Suprapubic skin (tissue), 4 donors: ENCODE measurements around the gene GLB1L2. TPM values are rescaled to one million over a fixed set of nuclear protein-coding genes. Genes with fewer than 3 reads are reported as not detected.

Experiments
- DNase-seq, 2 donors: peaks; one replicate each; pipeline ENCODE4 v3.0.0-alpha.2; 2019; ENCODE audit warnings: low spot score in 2 of 2
- H3K27ac ChIP-seq: fragments of 200-600 bp; sonication (generic); one replicate; pipeline ENCODE4 v1.5.1; 2019
- H3K27me3 ChIP-seq: fragments of 200-600 bp; sonication (generic); one replicate; pipeline ENCODE4 v1.5.1; 2019
- H3K36me3 ChIP-seq: fragments of 200-600 bp; sonication (generic); one replicate; pipeline ENCODE4 v1.5.1; 2019
- H3K4me1 ChIP-seq: fragments of 200-600 bp; sonication (generic); one replicate; pipeline ENCODE4 v1.5.1; 2019
- H3K4me3 ChIP-seq: fragments of 200-600 bp; sonication (generic); one replicate; pipeline ENCODE4 v1.5.1; 2019; ENCODE audit warnings: mild to moderate bottlenecking
- H3K9me3 ChIP-seq: fragments of 200-600 bp; sonication (generic); one replicate; pipeline ENCODE4 v1.5.1; 2019
- EP300 ChIP-seq: sonication (generic); formaldehyde crosslinking; IDR thresholded peaks from one replicate; pipeline ENCODE4 v1.6.1; 2017; ENCODE audit warnings: antibody characterized with exemption
- POLR2A ChIP-seq, 2 donors: fragments of 450-650 bp; IDR thresholded peaks; one replicate each; pipeline ENCODE4 v1.6.1; 2017; ENCODE audit warnings: antibody characterized with exemption in 2 of 2, mild to moderate bottlenecking in 2 of 2, moderate library complexity in 2 of 2
- POLR2AphosphoS5 ChIP-seq, 3 donors: sonication (generic); formaldehyde crosslinking; IDR thresholded peaks; one replicate each; pipeline ENCODE4 v1.6.1; 2017; ENCODE audit warnings: antibody characterized with exemption in 3 of 3
- WGBS: methylation state at CpG from one replicate; pipeline ENCODE4 v1.1.5; 2018; 5-methylcytosine and 5-hydroxymethylcytosine counted together
- total RNA-seq, 4 donors: library from RNA; depleted of rRNA; stranded (reverse); fragments of >200 nt; gene quantifications; one replicate each; pipeline ENCODE4 v1.1.0, GENCODE V29; 2016
- TF ChIP-seq, protein P1 (sequence below), 2 donors: fragments of 200-600 bp in 1 of 2; fragments of 450-650 bp in 1 of 2; sonication (generic) in 1 of 2; IDR thresholded peaks; one replicate each; pipeline ENCODE4 v1.5.1; 2016 to 2019; ENCODE audit warnings: antibody characterized with exemption in 2 of 2, mild to moderate bottlenecking in 1 of 2, moderate library complexity in 1 of 2

GLB1L2 gene
- total RNA-seq, 4 donors from 2014 or later: 11.5 to 28.3 (median 21.8) TPM

DNA sequence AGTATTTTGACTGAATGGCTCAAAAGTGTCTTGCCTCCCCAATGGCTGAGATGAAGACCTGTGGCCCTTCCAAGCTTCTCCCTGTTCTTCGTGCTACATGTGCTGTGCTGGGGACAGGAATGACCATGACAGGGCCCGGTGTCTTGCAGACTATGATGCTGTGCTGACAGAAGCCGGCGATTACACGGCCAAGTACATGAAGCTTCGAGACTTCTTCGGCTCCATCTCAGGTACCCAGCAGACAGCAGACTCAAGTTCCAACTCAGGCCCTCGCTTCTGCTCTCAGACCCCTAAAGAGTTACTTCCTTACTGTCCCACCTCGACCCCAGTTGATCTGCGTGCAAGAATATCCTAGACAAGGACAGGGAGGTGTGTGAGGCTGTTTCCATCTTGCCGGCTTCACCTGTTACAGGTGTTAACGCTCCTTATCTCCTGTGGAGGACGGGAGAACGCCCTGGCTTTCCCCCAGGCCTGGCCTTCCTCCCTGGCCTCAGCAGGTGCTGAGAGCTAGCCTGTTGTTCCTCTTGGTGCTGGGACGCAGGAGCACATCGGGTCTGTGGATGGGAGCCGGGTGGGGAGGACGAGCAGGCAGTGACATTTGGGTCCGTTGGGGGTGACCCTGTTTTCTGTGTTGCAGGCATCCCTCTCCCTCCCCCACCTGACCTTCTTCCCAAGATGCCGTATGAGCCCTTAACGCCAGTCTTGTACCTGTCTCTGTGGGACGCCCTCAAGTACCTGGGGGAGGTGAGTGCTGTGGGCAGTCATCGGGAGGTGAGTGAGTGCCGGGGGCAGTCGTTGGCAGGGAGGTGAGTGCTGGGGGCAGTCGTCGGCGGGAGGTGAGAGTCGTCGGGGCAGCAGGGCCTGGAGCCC lies 38.1 kb downstream of the GLB1L2 start:
- Histone ChIP-seq H3K36me3 (no peaks in the 10 kb centered on the region), H3K4me1 (no peaks in the 10 kb centered on the region), H3K9me3 (no peaks in the 10 kb centered on the region), H3K4me3 (no peak overlapping the region), H3K27ac (no peak overlapping the region), H3K27me3 (no peaks in the 10 kb centered on the region)
- TF ChIP-seq EP300 (no peak), POLR2A (IDR thresholded peaks at IDR 0.05) (no peak), POLR2AphosphoS5 (IDR thresholded peaks at IDR 0.05) (no peak)
- TF ChIP-seq, protein P1, sequence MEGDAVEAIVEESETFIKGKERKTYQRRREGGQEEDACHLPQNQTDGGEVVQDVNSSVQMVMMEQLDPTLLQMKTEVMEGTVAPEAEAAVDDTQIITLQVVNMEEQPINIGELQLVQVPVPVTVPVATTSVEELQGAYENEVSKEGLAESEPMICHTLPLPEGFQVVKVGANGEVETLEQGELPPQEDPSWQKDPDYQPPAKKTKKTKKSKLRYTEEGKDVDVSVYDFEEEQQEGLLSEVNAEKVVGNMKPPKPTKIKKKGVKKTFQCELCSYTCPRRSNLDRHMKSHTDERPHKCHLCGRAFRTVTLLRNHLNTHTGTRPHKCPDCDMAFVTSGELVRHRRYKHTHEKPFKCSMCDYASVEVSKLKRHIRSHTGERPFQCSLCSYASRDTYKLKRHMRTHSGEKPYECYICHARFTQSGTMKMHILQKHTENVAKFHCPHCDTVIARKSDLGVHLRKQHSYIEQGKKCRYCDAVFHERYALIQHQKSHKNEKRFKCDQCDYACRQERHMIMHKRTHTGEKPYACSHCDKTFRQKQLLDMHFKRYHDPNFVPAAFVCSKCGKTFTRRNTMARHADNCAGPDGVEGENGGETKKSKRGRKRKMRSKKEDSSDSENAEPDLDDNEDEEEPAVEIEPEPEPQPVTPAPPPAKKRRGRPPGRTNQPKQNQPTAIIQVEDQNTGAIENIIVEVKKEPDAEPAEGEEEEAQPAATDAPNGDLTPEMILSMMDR (IDR thresholded peaks at IDR 0.05): no peak
- WGBS: 90% methylated on average over 30 of the region's 30 CpGs
- peak; percentile 55 to 73 for DNase-seq

DNA sequence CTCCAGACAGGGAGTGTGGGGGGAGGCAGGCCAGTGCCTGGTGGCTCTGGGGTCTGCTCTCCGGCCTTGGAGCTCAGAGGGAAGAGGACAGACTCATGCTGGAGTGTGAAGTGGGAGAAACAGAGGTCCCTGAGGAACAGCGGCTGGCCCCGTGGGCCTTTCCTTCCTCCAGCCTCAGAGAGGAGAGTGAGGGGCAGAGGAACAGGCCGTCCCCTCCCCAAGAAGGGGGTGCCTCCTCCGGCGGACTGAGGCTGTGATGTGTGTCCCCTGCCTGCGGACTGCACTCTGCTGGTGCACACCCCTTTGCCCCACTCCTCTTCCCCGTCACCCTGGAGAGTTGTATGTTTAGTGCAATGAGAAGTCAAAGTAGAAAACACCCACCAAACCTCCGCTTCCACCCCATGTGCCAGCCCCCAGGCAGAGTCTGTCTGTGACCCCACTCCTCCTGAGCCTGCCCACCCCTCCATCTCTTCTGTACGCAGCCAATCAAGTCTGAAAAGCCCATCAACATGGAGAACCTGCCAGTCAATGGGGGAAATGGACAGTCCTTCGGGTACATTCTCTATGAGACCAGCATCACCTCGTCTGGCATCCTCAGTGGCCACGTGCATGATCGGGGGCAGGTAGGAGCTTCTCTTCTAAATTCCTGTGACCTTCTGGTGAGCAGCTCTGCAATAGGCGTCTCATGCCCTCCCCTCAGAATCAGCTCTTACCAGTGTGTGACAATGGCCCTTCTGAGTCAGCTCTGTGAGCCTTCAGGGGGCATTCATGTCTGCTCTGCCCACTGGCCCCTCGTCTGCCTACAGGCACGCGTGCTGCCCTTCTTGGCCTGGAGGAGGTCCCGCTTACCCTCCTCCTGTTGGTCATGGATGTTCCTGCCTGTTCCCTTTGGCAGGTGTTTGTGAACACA lies 39.0 kb downstream of the GLB1L2 start:
- H3K27ac ChIP-seq: no peak overlapping the region
- TF ChIP-seq POLR2A (IDR thresholded peaks at IDR 0.05): no peak
- DNase-seq: peak; percentile 36 to 71
- no peaks in the 10 kb centered on the region for H3K9me3 ChIP-seq
- WGBS: 91% methylated on average over 16 of the region's 19 CpGs
- H3K4me1 ChIP-seq: no peaks in the 10 kb centered on the region
- H3K27me3 ChIP-seq: no peaks in the 10 kb centered on the region
- H3K4me3 ChIP-seq: no peak overlapping the region
- no peaks in the 10 kb centered on the region for H3K36me3 ChIP-seq

DNA sequence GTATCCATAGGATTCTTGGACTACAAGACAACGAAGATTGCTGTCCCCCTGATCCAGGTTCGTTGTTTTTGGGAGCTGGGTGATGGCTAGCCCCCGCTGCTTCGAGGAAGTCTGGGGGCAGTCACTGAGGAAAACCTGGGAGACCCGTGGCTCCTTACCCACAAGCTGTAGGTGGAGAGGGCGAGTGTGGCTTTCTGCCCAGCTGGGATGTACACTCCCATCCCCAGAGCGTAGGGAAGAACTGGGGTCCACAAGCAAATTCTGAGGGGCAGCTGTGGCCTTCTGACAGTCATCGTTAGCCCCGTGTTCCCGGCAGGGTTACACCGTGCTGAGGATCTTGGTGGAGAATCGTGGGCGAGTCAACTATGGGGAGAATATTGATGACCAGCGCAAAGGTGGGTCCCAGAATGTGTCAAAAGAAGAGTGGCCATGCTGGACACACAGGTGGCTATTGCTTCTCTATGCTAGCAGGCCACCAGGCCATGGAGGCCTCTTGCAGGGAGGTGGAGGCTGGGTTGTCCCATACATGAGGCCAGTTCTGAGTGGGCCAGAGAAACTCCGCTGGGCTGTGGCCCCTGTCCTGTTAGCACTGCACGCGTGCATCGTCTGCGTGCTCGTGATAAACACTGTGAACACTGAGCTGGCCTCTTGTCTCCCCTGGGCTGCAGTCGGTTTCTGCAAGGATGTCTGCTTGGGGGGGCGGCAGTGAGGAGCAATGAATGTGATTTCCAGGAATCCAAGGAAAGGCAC lies 39.8 kb downstream of the GLB1L2 start:
- no peaks in the 10 kb centered on the region for H3K4me1 ChIP-seq
- 87% methylated on average over 16 of the region's 22 CpGs for WGBS
- peak; percentile 33 to 68 for DNase-seq

DNA sequence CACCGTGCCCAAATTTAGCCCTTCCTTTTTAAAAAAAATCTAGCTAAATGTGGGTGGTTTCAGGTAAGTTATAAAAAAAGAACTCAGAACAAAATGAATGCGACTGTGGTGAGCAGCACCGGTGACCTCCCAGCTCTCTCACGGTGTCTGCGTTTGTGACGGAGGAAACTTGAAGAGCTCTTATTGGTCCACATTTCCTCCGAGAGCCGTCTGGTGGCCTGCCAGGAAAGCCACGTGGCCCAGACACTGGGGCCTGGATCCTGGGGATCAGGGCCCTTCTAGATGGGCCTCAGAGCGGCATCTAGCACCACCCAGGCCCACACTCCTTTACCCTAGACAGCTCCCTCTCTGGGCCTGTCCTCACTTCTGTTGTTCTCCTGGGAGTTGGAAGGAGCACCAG lies 40.7 kb downstream of the GLB1L2 start:
- Histone ChIP-seq H3K36me3 (no peaks in the 10 kb centered on the region), H3K4me3 (no peak overlapping the region), H3K9me3 (no peaks in the 10 kb centered on the region), H3K4me1 (no peaks in the 10 kb centered on the region), H3K27ac (no peak overlapping the region), H3K27me3 (no peaks in the 10 kb centered on the region)
- 86% methylated on average over 10 of the region's 10 CpGs for WGBS
- peak; percentile 37 to 40 for DNase-seq
- no peak for TF ChIP-seq EP300
- TF ChIP-seq POLR2AphosphoS5 (IDR thresholded peaks at IDR 0.05): no peak
- TF ChIP-seq POLR2A (IDR thresholded peaks at IDR 0.05): no peak
- TF ChIP-seq, protein P1 (IDR thresholded peaks at IDR 0.05): no peak

More for the DNA sequence above, 39.8 kb downstream of the GLB1L2 start:
- Histone ChIP-seq H3K27me3 (no peaks in the 10 kb centered on the region), H3K4me3 (no peak overlapping the region), H3K27ac (no peak overlapping the region), H3K9me3 (no peaks in the 10 kb centered on the region), H3K36me3 (no peaks in the 10 kb centered on the region)
- no peak for TF ChIP-seq POLR2AphosphoS5 (IDR thresholded peaks at IDR 0.05)
- TF ChIP-seq POLR2A (IDR thresholded peaks at IDR 0.05): no peak
- TF ChIP-seq, protein P1 (IDR thresholded peaks at IDR 0.05): no peak
- no peak for TF ChIP-seq EP300

DNA sequence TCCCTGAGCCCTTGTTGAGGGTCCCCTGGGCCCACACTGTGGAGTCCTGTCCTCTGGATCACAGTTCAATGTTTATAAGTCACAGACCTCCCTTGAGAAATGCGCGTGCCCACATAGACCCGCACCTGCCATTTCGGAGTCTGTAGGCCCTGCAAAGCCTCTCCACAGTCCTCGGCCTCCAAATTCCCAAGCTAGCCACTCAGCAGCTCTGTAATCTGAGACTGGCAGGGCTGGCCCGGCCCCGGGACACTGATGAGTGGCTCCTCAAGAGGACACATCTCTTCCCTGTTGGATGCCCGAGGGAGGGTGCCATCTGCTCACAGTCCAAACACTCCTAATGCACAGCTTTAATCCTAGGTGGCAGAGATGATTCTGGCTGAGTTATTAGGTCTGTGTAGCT lies 41.2 kb downstream of the GLB1L2 start:
- Histone ChIP-seq H3K9me3 (no peaks in the 10 kb centered on the region), H3K27ac (no peak overlapping the region), H3K27me3 (no peaks in the 10 kb centered on the region), H3K36me3 (no peaks in the 10 kb centered on the region), H3K4me3 (no peak overlapping the region), H3K4me1 (no peaks in the 10 kb centered on the region)
- TF ChIP-seq POLR2A (IDR thresholded peaks at IDR 0.05) (no peak), EP300 (no peak), POLR2AphosphoS5 (IDR thresholded peaks at IDR 0.05) (no peak)
- TF ChIP-seq, protein P1 (IDR thresholded peaks at IDR 0.05): no peak
- 88% methylated on average over 8 of the region's 8 CpGs for WGBS
- peak; percentile 49 to 70 for DNase-seq
